IMR-90 (cell line): ENCODE results near the gene IFT57. TPM values are rescaled to one million over a fixed set of nuclear protein-coding genes. Genes with fewer than 3 reads are reported as not detected.

Experiments used
- ATAC-seq: fragments of 200-7000 bp; cut with Tn5 transposase; 2 replicates; pipeline ENCODE4 v1.9.1; 2020; ENCODE audit warnings: low read depth, mild to moderate bottlenecking, moderate library complexity
- BruUV-seq: library from RNA; stranded (reverse); fragments of 400-500 nt; replicated peaks from 2 replicates; lab custom pipeline; 2021; lab: Mats Ljungman, UMichigan
- CTCF ChIA-PET: fragments of 300-600 bp; formaldehyde crosslinking; extraction: SDS; loops from one replicate; lab custom pipeline; 2021; ENCODE audit warnings: antibody characterized with exemption; lab: Yijun Ruan, JAX
- POLR2A ChIA-PET: fragments of 300-600 bp; sonication (Branson Sonifier 250); formaldehyde crosslinking; loops from one replicate; lab custom pipeline; 2022; ENCODE audit warnings: antibody characterized with exemption; ENCODE audit not compliant: unreplicated experiment; lab: Charles Lee
- DNase-seq: peaks from one replicate; pipeline ENCODE4 v3.0.0; 2013
- H2AFZ ChIP-seq: replicated peaks from 2 replicates; pipeline ENCODE3; 2013; ENCODE audit warnings: low read length, mild to moderate bottlenecking; ENCODE audit not compliant: poor library complexity
- H2AK5ac ChIP-seq: 2 replicates; pipeline ENCODE4 v1.6.1; 2013; ENCODE audit warnings: low read depth, low read length, inconsistent platforms
- H2AK9ac ChIP-seq: replicated peaks from 2 replicates; pipeline ENCODE3; 2013; ENCODE audit warnings: mild to moderate bottlenecking, low read depth, low read length, moderate library complexity; ENCODE audit not compliant: poor library complexity
- H2BK120ac ChIP-seq: 2 replicates; pipeline ENCODE4 v1.6.1; 2013; ENCODE audit warnings: low read depth, low read length, inconsistent platforms
- H2BK15ac ChIP-seq: 3 replicates; pipeline ENCODE4 v1.6.1; 2013; ENCODE audit warnings: low read depth, low read length, inconsistent platforms
- H2BK20ac ChIP-seq: 2 replicates; pipeline ENCODE4 v1.6.1; 2013; ENCODE audit warnings: low read depth, mild to moderate bottlenecking, inconsistent platforms, low read length, moderate library complexity
- H2BK5ac ChIP-seq: 2 replicates; pipeline ENCODE4 v1.6.1; 2013; ENCODE audit warnings: mild to moderate bottlenecking, low read depth, low read length, inconsistent platforms; ENCODE audit not compliant: poor library complexity, severe bottlenecking
- H3K14ac ChIP-seq: replicated peaks from 2 replicates; pipeline ENCODE4 v1.6.1; 2013; ENCODE audit warnings: low read depth, low read length, inconsistent platforms
- H3K18ac ChIP-seq: 2 replicates; pipeline ENCODE4 v1.6.1; 2013; ENCODE audit warnings: low read depth, low read length, control low read depth
- H3K23ac ChIP-seq: 2 replicates; pipeline ENCODE4 v1.6.1; 2013; ENCODE audit warnings: low read depth, low read length, inconsistent platforms
- H3K27ac ChIP-seq: 2 replicates; pipeline ENCODE4 v1.5.1; 2013; ENCODE audit warnings: mild to moderate bottlenecking, control low read depth, low read length; ENCODE audit not compliant: insufficient read depth
- H3K27me3 ChIP-seq: 2 replicates; pipeline ENCODE4 v1.6.1; 2013; ENCODE audit warnings: low read length; ENCODE audit not compliant: control insufficient read depth, insufficient read depth
- H3K36me3 ChIP-seq: 2 replicates; pipeline ENCODE4 v1.6.1; 2013; ENCODE audit warnings: low read length, mixed read lengths; ENCODE audit not compliant: control insufficient read depth, insufficient read depth
- H3K4ac ChIP-seq: 2 replicates; pipeline ENCODE4 v1.6.1; 2013; ENCODE audit warnings: low read depth, low read length, inconsistent platforms
- H3K4me1 ChIP-seq: 2 replicates; pipeline ENCODE4 v1.6.1; 2013; ENCODE audit warnings: low read length, mixed read lengths; ENCODE audit not compliant: control insufficient read depth, insufficient read depth
- H3K4me2 ChIP-seq: 2 replicates; pipeline ENCODE4 v1.6.1; 2013; ENCODE audit warnings: low read depth, mild to moderate bottlenecking, control low read depth, low read length, moderate library complexity
- H3K4me3 ChIP-seq: 2 replicates; pipeline ENCODE4 v1.5.1; 2013; ENCODE audit warnings: low read depth, mild to moderate bottlenecking, control low read depth, low read length, moderate library complexity; ENCODE audit not compliant: insufficient read depth
- H3K56ac ChIP-seq: 2 replicates; pipeline ENCODE4 v1.6.1; 2013; ENCODE audit warnings: low read length, inconsistent platforms; ENCODE audit not compliant: insufficient read depth; ENCODE audit errors: extremely low read depth
- H3K79me1 ChIP-seq, 2 experiments: 2 replicates each; pipeline ENCODE4 v1.6.1; 2013; ENCODE audit warnings: low read length in 2 of 2, inconsistent platforms in 1 of 2, low read depth in 1 of 2
- H3K9ac ChIP-seq: 2 replicates; pipeline ENCODE4 v1.6.1; 2013; ENCODE audit warnings: low read depth, low read length, control low read depth
- H3K9me1 ChIP-seq: 2 replicates; pipeline ENCODE4 v1.6.1; 2013; ENCODE audit warnings: low read length, inconsistent platforms; ENCODE audit not compliant: insufficient read depth
- H3K9me3 ChIP-seq: 2 replicates; pipeline ENCODE4 v1.6.1; 2013; ENCODE audit warnings: low read length; ENCODE audit not compliant: control insufficient read depth, insufficient read depth
- H4K20me1 ChIP-seq: 2 replicates; pipeline ENCODE4 v1.6.1; 2013; ENCODE audit warnings: low read length, inconsistent platforms; ENCODE audit not compliant: insufficient read depth
- H4K5ac ChIP-seq: 2 replicates; pipeline ENCODE4 v1.6.1; 2013; ENCODE audit warnings: mild to moderate bottlenecking, low read depth, low read length, control low read depth
- H4K8ac ChIP-seq, 2 experiments: 2 replicates each; pipeline ENCODE4 v1.6.1; 2013; ENCODE audit warnings: low read depth in 2 of 2, low read length in 2 of 2, control low read depth in 1 of 2, inconsistent platforms in 1 of 2
- H4K91ac ChIP-seq: 2 replicates; pipeline ENCODE4 v1.6.1; 2013; ENCODE audit warnings: low read depth, low read length, inconsistent platforms; ENCODE audit not compliant: insufficient read depth
- BHLHE40 ChIP-seq: fragments of 150-350 bp; IDR thresholded peaks from 2 replicates; pipeline ENCODE4 v1.6.1; 2016; ENCODE audit warnings: mild to moderate bottlenecking, low read depth, low read length
- CEBPB ChIP-seq: IDR thresholded peaks from 2 replicates; pipeline ENCODE4 v1.6.1; 2012; ENCODE audit warnings: low read depth, low read length, improper control_type of control experiment
- CHD1 ChIP-seq: IDR thresholded peaks from 2 replicates; pipeline ENCODE4 v1.6.1; 2012; ENCODE audit warnings: low read depth, low read length, improper control_type of control experiment
- CTCF ChIP-seq: conservative IDR thresholded peaks from 2 replicates; pipeline ENCODE4 v1.5.1; 2012; ENCODE audit warnings: mild to moderate bottlenecking, low read depth, low read length, improper control_type of control experiment
- ELK1 ChIP-seq: fragments of 150-350 bp; IDR thresholded peaks from 2 replicates; pipeline ENCODE4 v1.6.1; 2016; ENCODE audit warnings: low read depth, mild to moderate bottlenecking, low read length, moderate library complexity, borderline replicate concordance
- FOS ChIP-seq: fragments of 150-350 bp; IDR thresholded peaks from 2 replicates; pipeline ENCODE4 v1.6.1; 2016; ENCODE audit warnings: low read depth, low read length
- MAFK ChIP-seq: IDR thresholded peaks from 2 replicates; pipeline ENCODE4 v1.6.1; 2012; ENCODE audit warnings: low read depth, low read length, improper control_type of control experiment
- MAZ ChIP-seq: IDR thresholded peaks from 2 replicates; pipeline ENCODE4 v1.6.1; 2012; ENCODE audit warnings: low read depth, mild to moderate bottlenecking, low read length, improper control_type of control experiment, moderate library complexity, borderline replicate concordance
- MXI1 ChIP-seq: IDR thresholded peaks from 2 replicates; pipeline ENCODE4 v1.6.1; 2012; ENCODE audit warnings: low read depth, mild to moderate bottlenecking, low read length, moderate library complexity, borderline replicate concordance
- NFE2L2 ChIP-seq: fragments of 150-350 bp; IDR thresholded peaks from 2 replicates; pipeline ENCODE4 v1.6.1; 2016; ENCODE audit warnings: low read depth, mild to moderate bottlenecking, low read length
- POLR2A ChIP-seq: IDR thresholded peaks from 2 replicates; pipeline ENCODE4 v1.6.1; 2012; ENCODE audit warnings: mild to moderate bottlenecking, low read depth, low read length
- RAD21 ChIP-seq: IDR thresholded peaks from 2 replicates; pipeline ENCODE4 v1.6.1; 2012; ENCODE audit warnings: low read length, improper control_type of control experiment
- RCOR1 ChIP-seq: IDR thresholded peaks from 2 replicates; pipeline ENCODE4 v1.6.1; 2012; ENCODE audit warnings: mild to moderate bottlenecking, low read length, improper control_type of control experiment; ENCODE audit not compliant: insufficient replicate concordance
- RFX5 ChIP-seq: IDR thresholded peaks from 2 replicates; pipeline ENCODE4 v1.8.0; 2012; ENCODE audit warnings: low read depth, mild to moderate bottlenecking, low read length, moderate library complexity
- SMC3 ChIP-seq: fragments of 150-350 bp; IDR thresholded peaks from 2 replicates; pipeline ENCODE4 v1.6.1; 2016; ENCODE audit warnings: low read depth, mild to moderate bottlenecking, antibody characterized with exemption, low read length, moderate library complexity
- WGBS, 2 experiments: methylation state at CpG; one replicate each; pipeline versions ENCODE4 v1.1.5 to v1.1.7; 2013; ENCODE audit warnings: missing lambda C conversion rate in 2 of 2; ENCODE audit not compliant: insufficient read length in 1 of 2; ENCODE audit errors: extremely low coverage in 2 of 2; 5-methylcytosine and 5-hydroxymethylcytosine counted together
- dilution Hi-C: fragments of 300-500 bp; cut with HindIII; formaldehyde crosslinking; loops from one replicate; pipeline ENCODE4 v1.14.3; 2018; ENCODE audit warnings: low sequenced_read_pairs; ENCODE audit not compliant: unreplicated experiment
- in situ Hi-C: fragments of 300-500 bp; cut with MboI; formaldehyde crosslinking; loops from 3 replicates; pipeline ENCODE4 v1.14.3; 2019; ENCODE audit warnings: low sequenced_read_pairs, inconsistent platforms, mixed read lengths
- intact Hi-C: fragments of 100-400 bp; cut with micrococcal nuclease; formaldehyde crosslinking; loops from 2 replicates; pipeline ENCODE4 v1.10.0; 2022
- polyA plus RNA-seq, 3 experiments: library from polyadenylated mRNA; depleted of rRNA; stranded (reverse); fragments of >200 nt; gene quantifications; 2 replicates each; pipeline ENCODE4 v1.2.3, GENCODE V29; 2012; ENCODE audit warnings: low replicate concordance in 1 of 3
- total RNA-seq: library from RNA; depleted of rRNA; stranded (reverse); fragments of >200 nt; gene quantifications from 2 replicates; pipeline ENCODE4 v1.2.3, GENCODE V29; 2012
- TF ChIP-seq, protein P1 (sequence below): fragments of 150-350 bp; IDR thresholded peaks from 2 replicates; pipeline ENCODE4 v1.6.1; 2017; ENCODE audit warnings: mild to moderate bottlenecking, antibody characterized with exemption, low read length, low read depth

The IFT57 gene
- total and polyA plus RNA-seq, 2 of the 4 experiments (the other 2 are of a cell fraction), result 30.0 to 35.3 TPM

GRCh38 chr3:108234387-108234957 is 12.2 kb upstream of the IFT57 start:
- H3K14ac ChIP-seq, result no peak overlapping the region
- no peak overlapping the region for H4K5ac ChIP-seq
- H2AK5ac ChIP-seq, result no peak overlapping the region
- dilution Hi-C loops (no loop called here), in situ Hi-C loops (no loop called here), intact Hi-C loops (no loop called here)
- H2BK5ac ChIP-seq, result no peak overlapping the region
- TF ChIP-seq RAD21 (no peak), BHLHE40 (no peak), CHD1 (no peak), MAFK (no peak), CTCF (no peak), FOS (no peak), ELK1 (no peak), POLR2A (no peak), MXI1 (no peak), RFX5 (no peak), MAZ (no peak), CEBPB (no peak), RCOR1 (no peak), SMC3 (no peak), NFE2L2 (no peak)
- TF ChIP-seq, protein P1, sequence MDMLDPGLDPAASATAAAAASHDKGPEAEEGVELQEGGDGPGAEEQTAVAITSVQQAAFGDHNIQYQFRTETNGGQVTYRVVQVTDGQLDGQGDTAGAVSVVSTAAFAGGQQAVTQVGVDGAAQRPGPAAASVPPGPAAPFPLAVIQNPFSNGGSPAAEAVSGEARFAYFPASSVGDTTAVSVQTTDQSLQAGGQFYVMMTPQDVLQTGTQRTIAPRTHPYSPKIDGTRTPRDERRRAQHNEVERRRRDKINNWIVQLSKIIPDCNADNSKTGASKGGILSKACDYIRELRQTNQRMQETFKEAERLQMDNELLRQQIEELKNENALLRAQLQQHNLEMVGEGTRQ, result no peak
- ChIA-PET CTCF (no interaction called here), POLR2A (no interaction called here)
- no peak overlapping the region for H3K9ac ChIP-seq
- H2BK20ac ChIP-seq, result no peak overlapping the region
- no peak overlapping the region for H4K8ac ChIP-seq
- no peak overlapping the region for H3K56ac ChIP-seq
- H2AK9ac ChIP-seq, result no peak overlapping the region
- no peak overlapping the region for H3K27ac ChIP-seq
- no peaks in the 10 kb centered on the region for H4K20me1 ChIP-seq
- no peaks in the 10 kb centered on the region for H3K4me1 ChIP-seq
- ATAC-seq (no peak), DNase-seq (no peak)
- H3K4me2 ChIP-seq, result no peak overlapping the region
- H3K18ac ChIP-seq, result no peak overlapping the region
- no peak overlapping the region for H2BK15ac ChIP-seq
- H3K23ac ChIP-seq, result no peak overlapping the region
- H2BK120ac ChIP-seq, result no peak overlapping the region
- no peak overlapping the region for H3K4ac ChIP-seq
- H3K9me3 ChIP-seq, result no peaks in the 10 kb centered on the region
- H3K9me1 ChIP-seq, result no peaks in the 10 kb centered on the region
- H3K27me3 ChIP-seq, result no peaks in the 10 kb centered on the region; the same call in 1 of the 2 replicates
- H3K36me3 ChIP-seq, result no peaks in the 10 kb centered on the region
- no peaks in the 10 kb centered on the region for H3K79me1 ChIP-seq
- H2AFZ ChIP-seq, result no peak overlapping the region
- no CpG with 5 or more reads among the region's 1 CpG for WGBS, 2 experiments
- no peak overlapping the region for H3K4me3 ChIP-seq
- no peak overlapping the region for H4K91ac ChIP-seq
- no TSS peak for BruUV-seq
